IMR-90 (cell line): ENCODE data around the gene NTM. TPM values are rescaled to one million over a fixed set of nuclear protein-coding genes. Genes with fewer than 3 reads are reported as not detected.

ENCODE experiments used
- ATAC-seq: fragments of 200-7000 bp; cut with Tn5 transposase; 2 replicates; pipeline ENCODE4 v1.9.1; 2020; ENCODE audit warnings: low read depth, mild to moderate bottlenecking, moderate library complexity
- BruUV-seq: library from RNA; stranded (reverse); fragments of 400-500 nt; replicated peaks from 2 replicates; lab custom pipeline; 2021; lab: Mats Ljungman, UMichigan
- CTCF ChIA-PET: fragments of 300-600 bp; formaldehyde crosslinking; extraction: SDS; loops from one replicate; lab custom pipeline; 2021; ENCODE audit warnings: antibody characterized with exemption; lab: Yijun Ruan, JAX
- POLR2A ChIA-PET: fragments of 300-600 bp; sonication (Branson Sonifier 250); formaldehyde crosslinking; loops from one replicate; lab custom pipeline; 2022; ENCODE audit warnings: antibody characterized with exemption; ENCODE audit not compliant: unreplicated experiment; lab: Charles Lee
- DNase-seq: peaks from one replicate; pipeline ENCODE4 v3.0.0; 2013
- H2AFZ ChIP-seq: replicated peaks from 2 replicates; pipeline ENCODE3; 2013; ENCODE audit warnings: low read length, mild to moderate bottlenecking; ENCODE audit not compliant: poor library complexity
- H2AK5ac ChIP-seq: 2 replicates; pipeline ENCODE4 v1.6.1; 2013; ENCODE audit warnings: low read depth, low read length, inconsistent platforms
- H2AK9ac ChIP-seq: replicated peaks from 2 replicates; pipeline ENCODE3; 2013; ENCODE audit warnings: mild to moderate bottlenecking, low read depth, low read length, moderate library complexity; ENCODE audit not compliant: poor library complexity
- H2BK120ac ChIP-seq: 2 replicates; pipeline ENCODE4 v1.6.1; 2013; ENCODE audit warnings: low read depth, low read length, inconsistent platforms
- H2BK15ac ChIP-seq: 3 replicates; pipeline ENCODE4 v1.6.1; 2013; ENCODE audit warnings: low read depth, low read length, inconsistent platforms
- H2BK20ac ChIP-seq: 2 replicates; pipeline ENCODE4 v1.6.1; 2013; ENCODE audit warnings: low read depth, mild to moderate bottlenecking, inconsistent platforms, low read length, moderate library complexity
- H2BK5ac ChIP-seq: 2 replicates; pipeline ENCODE4 v1.6.1; 2013; ENCODE audit warnings: mild to moderate bottlenecking, low read depth, low read length, inconsistent platforms; ENCODE audit not compliant: poor library complexity, severe bottlenecking
- H3K14ac ChIP-seq: replicated peaks from 2 replicates; pipeline ENCODE4 v1.6.1; 2013; ENCODE audit warnings: low read depth, low read length, inconsistent platforms
- H3K18ac ChIP-seq: 2 replicates; pipeline ENCODE4 v1.6.1; 2013; ENCODE audit warnings: low read depth, low read length, control low read depth
- H3K23ac ChIP-seq: 2 replicates; pipeline ENCODE4 v1.6.1; 2013; ENCODE audit warnings: low read depth, low read length, inconsistent platforms
- H3K27ac ChIP-seq: 2 replicates; pipeline ENCODE4 v1.5.1; 2013; ENCODE audit warnings: mild to moderate bottlenecking, control low read depth, low read length; ENCODE audit not compliant: insufficient read depth
- H3K27me3 ChIP-seq: 2 replicates; pipeline ENCODE4 v1.6.1; 2013; ENCODE audit warnings: low read length; ENCODE audit not compliant: control insufficient read depth, insufficient read depth
- H3K36me3 ChIP-seq: 2 replicates; pipeline ENCODE4 v1.6.1; 2013; ENCODE audit warnings: low read length, mixed read lengths; ENCODE audit not compliant: control insufficient read depth, insufficient read depth
- H3K4ac ChIP-seq: 2 replicates; pipeline ENCODE4 v1.6.1; 2013; ENCODE audit warnings: low read depth, low read length, inconsistent platforms
- H3K4me1 ChIP-seq: 2 replicates; pipeline ENCODE4 v1.6.1; 2013; ENCODE audit warnings: low read length, mixed read lengths; ENCODE audit not compliant: control insufficient read depth, insufficient read depth
- H3K4me2 ChIP-seq: 2 replicates; pipeline ENCODE4 v1.6.1; 2013; ENCODE audit warnings: low read depth, mild to moderate bottlenecking, control low read depth, low read length, moderate library complexity
- H3K4me3 ChIP-seq: 2 replicates; pipeline ENCODE4 v1.5.1; 2013; ENCODE audit warnings: low read depth, mild to moderate bottlenecking, control low read depth, low read length, moderate library complexity; ENCODE audit not compliant: insufficient read depth
- H3K56ac ChIP-seq: 2 replicates; pipeline ENCODE4 v1.6.1; 2013; ENCODE audit warnings: low read length, inconsistent platforms; ENCODE audit not compliant: insufficient read depth; ENCODE audit errors: extremely low read depth
- H3K79me1 ChIP-seq, 2 experiments: 2 replicates each; pipeline ENCODE4 v1.6.1; 2013; ENCODE audit warnings: low read length in 2 of 2, inconsistent platforms in 1 of 2, low read depth in 1 of 2
- H3K9ac ChIP-seq: 2 replicates; pipeline ENCODE4 v1.6.1; 2013; ENCODE audit warnings: low read depth, low read length, control low read depth
- H3K9me1 ChIP-seq: 2 replicates; pipeline ENCODE4 v1.6.1; 2013; ENCODE audit warnings: low read length, inconsistent platforms; ENCODE audit not compliant: insufficient read depth
- H3K9me3 ChIP-seq: 2 replicates; pipeline ENCODE4 v1.6.1; 2013; ENCODE audit warnings: low read length; ENCODE audit not compliant: control insufficient read depth, insufficient read depth
- H4K20me1 ChIP-seq: 2 replicates; pipeline ENCODE4 v1.6.1; 2013; ENCODE audit warnings: low read length, inconsistent platforms; ENCODE audit not compliant: insufficient read depth
- H4K5ac ChIP-seq: 2 replicates; pipeline ENCODE4 v1.6.1; 2013; ENCODE audit warnings: mild to moderate bottlenecking, low read depth, low read length, control low read depth
- H4K8ac ChIP-seq, 2 experiments: 2 replicates each; pipeline ENCODE4 v1.6.1; 2013; ENCODE audit warnings: low read depth in 2 of 2, low read length in 2 of 2, control low read depth in 1 of 2, inconsistent platforms in 1 of 2
- H4K91ac ChIP-seq: 2 replicates; pipeline ENCODE4 v1.6.1; 2013; ENCODE audit warnings: low read depth, low read length, inconsistent platforms; ENCODE audit not compliant: insufficient read depth
- BHLHE40 ChIP-seq: fragments of 150-350 bp; IDR thresholded peaks from 2 replicates; pipeline ENCODE4 v1.6.1; 2016; ENCODE audit warnings: mild to moderate bottlenecking, low read depth, low read length
- WGBS, 2 experiments: methylation state at CpG; one replicate each; pipeline versions ENCODE4 v1.1.5 to v1.1.7; 2013; ENCODE audit warnings: missing lambda C conversion rate in 2 of 2; ENCODE audit not compliant: insufficient read length in 1 of 2; ENCODE audit errors: extremely low coverage in 2 of 2; 5-methylcytosine and 5-hydroxymethylcytosine counted together
- dilution Hi-C: fragments of 300-500 bp; cut with HindIII; formaldehyde crosslinking; loops from one replicate; pipeline ENCODE4 v1.14.3; 2018; ENCODE audit warnings: low sequenced_read_pairs; ENCODE audit not compliant: unreplicated experiment
- in situ Hi-C: fragments of 300-500 bp; cut with MboI; formaldehyde crosslinking; loops from 3 replicates; pipeline ENCODE4 v1.14.3; 2019; ENCODE audit warnings: low sequenced_read_pairs, inconsistent platforms, mixed read lengths
- intact Hi-C: fragments of 100-400 bp; cut with micrococcal nuclease; formaldehyde crosslinking; loops from 2 replicates; pipeline ENCODE4 v1.10.0; 2022
- polyA plus RNA-seq, 3 experiments: library from polyadenylated mRNA; depleted of rRNA; stranded (reverse); fragments of >200 nt; gene quantifications; 2 replicates each; pipeline ENCODE4 v1.2.3, GENCODE V29; 2012; ENCODE audit warnings: low replicate concordance in 1 of 3
- total RNA-seq: library from RNA; depleted of rRNA; stranded (reverse); fragments of >200 nt; gene quantifications from 2 replicates; pipeline ENCODE4 v1.2.3, GENCODE V29; 2012

NTM gene
- total and polyA plus RNA-seq, 2 of the 4 experiments (the other 2 are of a cell fraction) = 19.5 to 25.5 TPM

- Histone ChIP-seq H3K27me3 (peaks cover 43% of the 10 kb centered on the region), H2BK20ac (no peak overlapping the region), H2AFZ (no peak overlapping the region), H3K23ac (no peak overlapping the region), H3K18ac (no peak overlapping the region), H3K36me3 (no peaks in the 10 kb centered on the region), H4K91ac (no peak overlapping the region), H2BK5ac (no peak overlapping the region), H2BK120ac (no peak overlapping the region), H3K79me1 (no peaks in the 10 kb centered on the region), H3K4me3 (no peak overlapping the region), H3K9me1 (no peaks in the 10 kb centered on the region), H2AK9ac (no peak overlapping the region), H2BK15ac (no peak overlapping the region), H3K27ac (no peak overlapping the region), H4K5ac (no peak overlapping the region), H2AK5ac (no peak overlapping the region), H3K14ac (no peak overlapping the region), H4K20me1 (no peaks in the 10 kb centered on the region), H4K8ac (no peak overlapping the region), H3K9ac (no peak overlapping the region), H3K9me3 (no peaks in the 10 kb centered on the region), H3K4ac (no peak overlapping the region), H3K56ac (no peak overlapping the region), H3K4me2 (no peak overlapping the region), H3K4me1 (no peaks in the 10 kb centered on the region)
- no CpG with 5 or more reads among the region's 2 CpGs for WGBS, 2 experiments
- no TSS peak for BruUV-seq
- in situ Hi-C loops = no loop called here
- no peak for TF ChIP-seq BHLHE40
- ChIA-PET CTCF (no interaction called here), POLR2A (no interaction called here)
- dilution Hi-C loops = no loop called here
- no peak for ATAC-seq
- no peak for DNase-seq
- intact Hi-C loops = no loop called here
These were observed 430.0 kb downstream of the NTM start for GRCh38 chr11:131800452-131800851.
